Measurements from ENCODE around the gene ULBP2.

- TF ChIP-seq POLR2AphosphoS5 (IDR thresholded peaks at IDR 0.05; ENCODE audit: borderline replicate concordance, low read depth, low read length), result no peak
- TF ChIP-seq EZH2 (IDR thresholded peaks at IDR 0.05), result no peak
Observed at GRCh38 chr6:149925974-149926777, 15.6 kb upstream of the ULBP2 start.
